Measurements from ENCODE around the gene EXOC1. TPM values are rescaled to one million over a fixed set of nuclear protein-coding genes. Genes with fewer than 3 reads are reported as not detected.
A peak's percentile ranks its signal among the peaks of the same experiment; 100 is the strongest.

Gene EXOC1, protein sequence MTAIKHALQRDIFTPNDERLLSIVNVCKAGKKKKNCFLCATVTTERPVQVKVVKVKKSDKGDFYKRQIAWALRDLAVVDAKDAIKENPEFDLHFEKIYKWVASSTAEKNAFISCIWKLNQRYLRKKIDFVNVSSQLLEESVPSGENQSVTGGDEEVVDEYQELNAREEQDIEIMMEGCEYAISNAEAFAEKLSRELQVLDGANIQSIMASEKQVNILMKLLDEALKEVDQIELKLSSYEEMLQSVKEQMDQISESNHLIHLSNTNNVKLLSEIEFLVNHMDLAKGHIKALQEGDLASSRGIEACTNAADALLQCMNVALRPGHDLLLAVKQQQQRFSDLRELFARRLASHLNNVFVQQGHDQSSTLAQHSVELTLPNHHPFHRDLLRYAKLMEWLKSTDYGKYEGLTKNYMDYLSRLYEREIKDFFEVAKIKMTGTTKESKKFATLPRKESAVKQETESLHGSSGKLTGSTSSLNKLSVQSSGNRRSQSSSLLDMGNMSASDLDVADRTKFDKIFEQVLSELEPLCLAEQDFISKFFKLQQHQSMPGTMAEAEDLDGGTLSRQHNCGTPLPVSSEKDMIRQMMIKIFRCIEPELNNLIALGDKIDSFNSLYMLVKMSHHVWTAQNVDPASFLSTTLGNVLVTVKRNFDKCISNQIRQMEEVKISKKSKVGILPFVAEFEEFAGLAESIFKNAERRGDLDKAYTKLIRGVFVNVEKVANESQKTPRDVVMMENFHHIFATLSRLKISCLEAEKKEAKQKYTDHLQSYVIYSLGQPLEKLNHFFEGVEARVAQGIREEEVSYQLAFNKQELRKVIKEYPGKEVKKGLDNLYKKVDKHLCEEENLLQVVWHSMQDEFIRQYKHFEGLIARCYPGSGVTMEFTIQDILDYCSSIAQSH
- total RNA-seq (2022) (25.2 and 28.2 TPM in 2 replicates), Bru-seq, nascent RNA (percentile 76 among the genes with signal in this experiment), BruChase-seq, experiment 1, labeled RNA remaining after a 6-hour chase (percentile 65 among the genes with signal in this experiment), BruChase-seq, experiment 2, labeled RNA remaining after a 2-hour chase (percentile 70 among the genes with signal in this experiment)
- long read RNA-seq, transcript EXOC1-203 (19 exons, 3,551 nt) = major isoform, 10 of 29 reads
- long read RNA-seq, partial matches to known transcripts = 2 of 29 reads
- long read RNA-seq, other reads (novel, unspliced or antisense) = 14 of 29 reads

DNA sequence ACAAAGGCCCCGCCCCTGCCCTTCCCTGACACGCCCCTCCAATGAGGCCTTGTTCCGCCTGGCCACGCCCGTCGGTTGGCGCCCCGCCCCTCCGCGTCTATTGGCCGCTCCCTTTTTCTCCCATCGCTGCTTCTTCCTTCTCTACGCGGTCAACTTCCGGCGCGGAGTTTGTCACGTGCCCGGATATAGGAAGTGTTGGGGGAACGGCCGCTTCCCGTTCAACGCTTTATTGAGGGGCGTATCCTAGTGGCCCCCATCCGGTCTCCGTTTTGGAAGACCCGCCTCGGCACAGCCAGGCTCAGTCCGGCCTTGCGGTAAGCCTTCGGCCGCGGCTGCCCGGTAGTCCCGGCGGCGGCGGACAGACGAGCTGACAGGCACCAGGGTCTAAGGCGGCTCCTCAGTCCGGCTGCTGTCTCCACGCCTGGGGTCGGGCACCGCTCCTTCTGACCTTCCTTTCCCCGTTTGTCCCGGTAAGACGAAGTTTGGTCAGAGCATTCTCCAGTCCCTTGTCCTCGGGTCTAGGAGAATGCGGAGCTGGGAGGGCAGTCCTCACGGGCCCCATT is at the start of gene EXOC1:
EXOC1 (plus strand) TSS at position 165 of the 563 bp plus-strand sequence. CDS start 4,676 bp downstream, outside the sequence.
- intact Hi-C loops (cut with micrococcal nuclease; ENCODE audit: unreplicated experiment) = no loop called here
- CTCF ChIA-PET = no interaction called here
- Mint-ChIP-seq H3K4me1 (ENCODE audit: low read depth, unreplicated experiment) (peaks cover 18% of the 10 kb centered on the region), H3K27ac (ENCODE audit: unreplicated experiment) (peak within 1 kb of the TSS; percentile 83), H3K36me3 (ENCODE audit: insufficient read depth, unreplicated experiment) (peaks cover 12% of the 10 kb centered on the region), H3K9me3 (ENCODE audit: low read depth, unreplicated experiment) (no peaks in the 10 kb centered on the region), H3K4me3 (ENCODE audit: low read depth, unreplicated experiment) (no peak within 1 kb of the TSS), H3K27me3 (ENCODE audit: unreplicated experiment) (no peaks in the 10 kb centered on the region)
- DNase-seq = peak; percentile 97
- TF ChIP-seq CTCF (IDR thresholded peaks at IDR 0.05; ENCODE audit: unreplicated experiment) = no peak
- no TSS peak for BruUV-seq (replicated peaks)

GRCh38 chr4:55807556-55807955 is 45.9 kb upstream of the EXOC1 start:
- CTCF ChIA-PET = no interaction called here
- Mint-ChIP-seq H3K27me3 (ENCODE audit: unreplicated experiment) (no peaks in the 10 kb centered on the region), H3K27ac (ENCODE audit: unreplicated experiment) (no peak overlapping the region), H3K9me3 (ENCODE audit: low read depth, unreplicated experiment) (no peaks in the 10 kb centered on the region), H3K4me3 (ENCODE audit: low read depth, unreplicated experiment) (no peak overlapping the region), H3K36me3 (ENCODE audit: insufficient read depth, unreplicated experiment) (no peaks in the 10 kb centered on the region), H3K4me1 (ENCODE audit: low read depth, unreplicated experiment) (no peaks in the 10 kb centered on the region)
- TF ChIP-seq CTCF (IDR thresholded peaks at IDR 0.05; ENCODE audit: unreplicated experiment) = no peak
- DNase-seq = no peak
- intact Hi-C loops (cut with micrococcal nuclease; ENCODE audit: unreplicated experiment) = no loop called here
- BruUV-seq (replicated peaks) = no TSS peak

GRCh38 chr4:55808186-55808585 is 45.3 kb upstream of the EXOC1 start:
- intact Hi-C loops (cut with micrococcal nuclease; ENCODE audit: unreplicated experiment) = no loop called here
- TF ChIP-seq CTCF (IDR thresholded peaks at IDR 0.05; ENCODE audit: unreplicated experiment) = no peak
- Mint-ChIP-seq H3K27me3 (ENCODE audit: unreplicated experiment) (no peaks in the 10 kb centered on the region), H3K27ac (ENCODE audit: unreplicated experiment) (no peak overlapping the region), H3K36me3 (ENCODE audit: insufficient read depth, unreplicated experiment) (no peaks in the 10 kb centered on the region), H3K4me1 (ENCODE audit: low read depth, unreplicated experiment) (no peaks in the 10 kb centered on the region), H3K9me3 (ENCODE audit: low read depth, unreplicated experiment) (no peaks in the 10 kb centered on the region), H3K4me3 (ENCODE audit: low read depth, unreplicated experiment) (no peak overlapping the region)
- no TSS peak for BruUV-seq (replicated peaks)
- CTCF ChIA-PET = no interaction called here
- no peak for DNase-seq

GRCh38 chr4:55808632-55809031 is 44.8 kb upstream of the EXOC1 start:
- Mint-ChIP-seq H3K4me3 (ENCODE audit: low read depth, unreplicated experiment) (no peak overlapping the region), H3K27ac (ENCODE audit: unreplicated experiment) (no peak overlapping the region), H3K36me3 (ENCODE audit: insufficient read depth, unreplicated experiment) (no peaks in the 10 kb centered on the region), H3K9me3 (ENCODE audit: low read depth, unreplicated experiment) (no peaks in the 10 kb centered on the region), H3K4me1 (ENCODE audit: low read depth, unreplicated experiment) (no peaks in the 10 kb centered on the region), H3K27me3 (ENCODE audit: unreplicated experiment) (no peaks in the 10 kb centered on the region)
- DNase-seq = no peak
- TF ChIP-seq CTCF (IDR thresholded peaks at IDR 0.05; ENCODE audit: unreplicated experiment) = no peak
- CTCF ChIA-PET = no interaction called here
- BruUV-seq (replicated peaks) = no TSS peak
- intact Hi-C loops (cut with micrococcal nuclease; ENCODE audit: unreplicated experiment) = no loop called here

Measured in Calu3 (cell line).